Activated CD8-positive, alpha-beta memory T cell treated with anti-CD3 and anti-CD28 coated beads, Interleukin-2, amount 50 U/mL, for 1 hour (primary cell): ENCODE results near the gene CNPPD1.
A peak's percentile ranks its signal among the peaks of the same experiment; 100 is the strongest.

Source experiments
- DNase-seq: peaks from one replicate; pipeline ENCODE4 v3.0.0-alpha.2; 2020; ENCODE audit errors: extremely low read depth

The CNPPD1 gene

GRCh38 chr2:219176818-219177551 is at the start of gene CNPPD1:
CNPPD1 (minus strand) TSS chr2:219176925; CDS start chr2:219176828, 97 bp downstream.
- peak; percentile 40 for DNase-seq

DNA sequence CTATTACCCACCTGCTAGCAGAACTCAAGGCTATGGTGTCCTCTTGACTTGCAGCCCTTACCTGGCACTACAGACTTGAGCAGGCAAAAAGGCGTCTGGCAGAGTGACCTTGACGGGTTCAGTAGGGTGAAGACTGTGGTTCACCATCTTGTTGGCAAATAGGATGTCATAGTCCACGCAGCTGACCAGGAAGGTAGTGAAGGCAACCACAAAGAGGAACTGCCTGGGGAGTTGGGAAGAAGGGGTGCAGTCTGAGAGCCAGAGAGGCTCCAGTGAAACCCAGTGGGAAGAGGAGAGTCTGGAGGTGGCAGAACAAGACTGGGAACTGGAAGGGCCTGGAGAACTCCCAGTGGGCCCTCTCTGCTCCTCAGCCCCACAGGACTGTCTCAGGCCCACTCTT is 48.6 kb upstream of the CNPPD1 start:
- DNase-seq = no peak

GRCh38 chr2:219223831-219224610 is 47.3 kb upstream of the CNPPD1 start:
- no peak for DNase-seq

GRCh38 chr2:219221957-219222518 is 45.3 kb upstream of the CNPPD1 start:
- DNase-seq = no peak

DNA sequence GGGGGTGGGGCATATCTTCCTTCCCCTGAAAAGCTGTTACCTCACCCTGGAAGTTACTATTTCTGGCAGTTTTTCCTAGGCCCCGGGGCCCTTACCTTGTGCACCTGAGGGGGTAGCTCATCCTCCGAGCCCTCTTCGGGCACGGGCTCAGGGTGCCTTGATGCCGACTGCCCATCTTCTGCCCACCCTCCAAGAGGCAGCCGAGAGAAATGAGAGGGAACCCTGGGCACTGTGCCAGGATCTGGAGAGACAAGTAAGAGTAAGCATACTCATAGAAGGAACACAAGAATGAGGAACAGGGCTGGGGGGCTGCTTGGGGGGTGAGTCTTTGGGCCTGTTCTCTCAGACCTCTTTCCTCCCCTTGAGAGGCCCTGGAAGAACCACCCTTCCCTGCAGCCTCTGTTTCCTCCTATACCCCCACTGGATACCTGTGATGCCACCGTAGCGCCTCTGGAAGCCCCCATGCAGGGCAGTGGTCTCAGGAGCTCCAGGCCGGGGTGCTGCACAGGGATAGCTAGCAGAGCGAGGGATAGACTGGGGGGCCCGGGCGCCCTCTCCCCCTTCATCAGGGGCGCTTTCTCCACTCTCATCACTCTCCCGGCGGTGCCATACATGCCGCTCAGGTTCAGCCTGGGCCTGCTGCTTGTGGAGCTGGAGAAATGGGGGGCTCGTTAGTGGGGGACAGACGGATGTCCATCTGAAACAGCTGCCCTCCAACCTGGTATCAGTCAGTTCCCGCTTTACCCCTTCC is 44.1 kb upstream of the CNPPD1 start:
- DNase-seq = no peak

- DNase-seq = no peak
These were observed 43.2 kb upstream of the CNPPD1 start for GRCh38 chr2:219219784-219220532.

GRCh38 chr2:219218732-219219701 is 42.3 kb upstream of the CNPPD1 start, which contains the start of gene ABCB6:
ABCB6 (minus strand) TSS chr2:219218958; CDS start chr2:219218673, 285 bp downstream.
- peak; percentile 71 for DNase-seq

DNA sequence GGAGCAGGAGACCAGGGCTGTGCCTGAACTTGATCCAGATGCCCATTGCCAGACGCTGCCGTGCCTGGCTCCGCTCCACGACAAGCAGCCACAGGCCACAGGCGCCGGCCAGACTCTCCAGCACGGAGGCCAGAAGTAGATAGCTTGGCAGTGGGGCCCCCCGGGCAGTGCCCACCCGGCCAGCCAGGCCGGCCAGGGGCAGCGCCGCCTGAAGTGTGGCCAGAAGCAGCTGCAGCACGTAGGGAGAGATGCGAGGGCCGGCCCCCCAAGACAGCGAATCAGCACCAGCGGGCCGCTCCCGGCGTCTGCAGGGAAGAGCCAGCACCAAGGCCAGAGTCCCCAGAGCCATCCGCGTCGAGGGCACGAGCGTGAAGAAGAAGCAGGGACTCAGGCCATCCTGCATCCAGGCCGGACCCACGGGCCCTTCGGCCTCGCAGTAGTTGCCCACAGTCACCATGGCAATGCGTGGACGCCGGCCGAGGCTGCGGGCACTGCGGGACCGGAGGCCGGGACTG is 41.5 kb upstream of the CNPPD1 start:
- DNase-seq = no peak

DNA sequence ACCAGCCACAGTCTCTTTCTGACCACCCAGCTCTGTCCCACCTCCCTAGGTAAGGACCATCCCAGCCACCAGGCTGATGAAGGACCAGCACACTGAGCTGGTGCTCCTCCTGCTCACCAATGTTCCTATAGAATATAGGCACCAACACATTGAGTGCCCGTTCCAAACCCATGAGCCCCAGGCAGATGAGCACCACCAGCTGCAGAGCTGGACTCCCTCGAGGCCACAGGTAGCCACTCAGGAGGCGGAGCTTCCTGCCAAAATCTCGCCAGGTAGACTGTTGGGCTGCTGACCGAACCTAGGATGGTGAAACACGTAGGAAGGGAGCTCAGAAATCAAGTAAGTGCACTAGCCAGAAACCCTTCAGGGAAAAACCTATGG is 39.8 kb upstream of the CNPPD1 start:
- no peak for DNase-seq

GRCh38 chr2:219215871-219216534 is 39.3 kb upstream of the CNPPD1 start:
- no peak for DNase-seq

DNA sequence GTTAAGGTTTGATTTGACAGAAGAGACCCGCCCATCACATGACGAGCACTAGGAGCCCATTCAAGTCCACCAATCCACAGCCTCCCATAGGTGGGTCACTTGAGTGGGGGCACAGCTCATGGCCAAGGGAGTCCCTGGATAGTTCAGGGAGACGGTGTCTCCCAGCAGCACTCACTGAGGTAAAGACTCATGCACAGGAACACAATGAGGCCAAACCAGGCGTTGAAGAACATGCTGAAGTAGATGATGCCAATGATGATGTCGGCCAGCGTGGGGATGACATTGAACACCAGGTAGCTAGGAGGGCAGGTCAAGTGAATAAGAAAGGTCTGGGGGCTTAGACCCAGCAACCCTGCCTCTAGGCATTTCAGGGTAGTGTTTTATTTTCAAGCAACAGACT is 38.1 kb upstream of the CNPPD1 start:
- no peak for DNase-seq

GRCh38 chr2:219214141-219214540 is 37.4 kb upstream of the CNPPD1 start:
- DNase-seq = no peak

- no peak for DNase-seq
These were observed 36.9 kb upstream of the CNPPD1 start for GRCh38 chr2:219213486-219214071.

DNA sequence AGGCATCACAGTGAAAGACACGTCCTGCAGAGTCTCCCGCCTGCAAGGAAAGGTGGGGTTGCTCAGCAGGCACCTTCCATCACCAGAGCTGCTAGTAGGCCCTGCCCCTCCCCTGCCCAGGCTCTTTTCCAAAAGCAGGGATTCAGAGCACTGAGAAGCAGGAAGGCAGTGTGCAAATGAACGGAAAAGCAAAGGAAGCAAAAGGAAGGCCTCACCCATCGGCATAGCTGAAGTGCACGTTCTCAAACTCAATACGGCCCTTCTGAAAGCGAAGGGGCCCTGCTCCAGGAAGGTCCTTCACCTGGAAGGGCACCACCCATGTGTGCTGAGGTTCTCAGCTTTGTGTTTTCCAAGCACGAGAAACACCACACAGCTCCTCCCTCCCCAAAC is 36.3 kb upstream of the CNPPD1 start:
- no peak for DNase-seq

DNA sequence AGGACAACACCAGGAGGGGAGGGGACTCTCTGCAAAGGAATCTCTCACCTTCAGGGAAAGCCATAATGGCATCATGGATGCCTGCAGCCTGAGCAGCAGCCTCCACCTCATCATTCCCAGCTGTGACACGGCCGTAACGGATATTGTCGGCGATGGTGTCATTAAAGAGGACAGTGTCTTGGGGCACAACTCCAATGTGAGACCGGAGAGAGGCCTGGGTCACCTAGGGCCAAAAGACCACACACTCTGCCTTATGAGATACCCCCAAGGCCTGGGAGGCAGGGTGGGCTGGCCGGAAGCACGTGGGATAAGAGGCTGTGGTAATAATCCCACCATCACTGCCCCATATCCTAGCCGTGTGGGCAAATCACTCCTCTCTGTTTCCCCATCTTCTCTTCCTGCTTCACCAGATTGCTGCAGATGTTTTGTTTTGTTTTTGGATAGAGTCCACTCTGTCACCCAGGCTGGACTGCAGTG is 34.2 kb upstream of the CNPPD1 start:
- no peak for DNase-seq

DNA sequence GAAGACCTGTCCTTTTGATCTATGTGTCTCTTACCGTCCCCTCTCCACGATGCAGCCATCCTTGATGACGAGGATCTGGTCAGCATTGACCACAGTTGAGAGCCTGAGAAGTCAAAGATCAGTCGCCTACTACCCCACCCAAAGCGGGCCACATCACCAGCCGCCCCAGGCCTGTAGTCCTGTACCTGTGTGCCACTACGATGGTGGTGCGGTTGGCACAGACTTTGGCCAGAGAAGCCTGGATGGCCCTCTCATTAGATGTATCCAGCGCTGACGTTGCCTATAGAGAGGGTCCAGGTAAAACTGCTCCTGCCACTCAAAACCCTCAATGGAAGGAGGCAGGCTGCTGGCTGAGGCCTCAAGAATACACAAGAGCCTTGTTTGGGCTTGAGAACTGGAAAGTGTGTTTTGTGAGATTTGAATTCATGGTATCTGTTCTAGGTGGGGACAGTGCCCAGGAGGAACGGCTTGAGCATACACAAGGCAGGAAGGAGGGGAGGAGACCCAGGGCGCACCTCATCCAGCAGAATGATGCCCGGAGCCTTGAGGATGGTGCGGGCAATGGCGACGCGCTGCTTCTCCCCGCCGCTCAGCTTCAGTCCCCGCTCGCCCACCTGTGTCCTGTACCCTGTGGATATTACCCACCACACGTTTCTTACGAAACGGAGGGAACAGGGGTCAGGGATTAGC is 33.6 kb upstream of the CNPPD1 start:
- DNase-seq = no peak

DNA sequence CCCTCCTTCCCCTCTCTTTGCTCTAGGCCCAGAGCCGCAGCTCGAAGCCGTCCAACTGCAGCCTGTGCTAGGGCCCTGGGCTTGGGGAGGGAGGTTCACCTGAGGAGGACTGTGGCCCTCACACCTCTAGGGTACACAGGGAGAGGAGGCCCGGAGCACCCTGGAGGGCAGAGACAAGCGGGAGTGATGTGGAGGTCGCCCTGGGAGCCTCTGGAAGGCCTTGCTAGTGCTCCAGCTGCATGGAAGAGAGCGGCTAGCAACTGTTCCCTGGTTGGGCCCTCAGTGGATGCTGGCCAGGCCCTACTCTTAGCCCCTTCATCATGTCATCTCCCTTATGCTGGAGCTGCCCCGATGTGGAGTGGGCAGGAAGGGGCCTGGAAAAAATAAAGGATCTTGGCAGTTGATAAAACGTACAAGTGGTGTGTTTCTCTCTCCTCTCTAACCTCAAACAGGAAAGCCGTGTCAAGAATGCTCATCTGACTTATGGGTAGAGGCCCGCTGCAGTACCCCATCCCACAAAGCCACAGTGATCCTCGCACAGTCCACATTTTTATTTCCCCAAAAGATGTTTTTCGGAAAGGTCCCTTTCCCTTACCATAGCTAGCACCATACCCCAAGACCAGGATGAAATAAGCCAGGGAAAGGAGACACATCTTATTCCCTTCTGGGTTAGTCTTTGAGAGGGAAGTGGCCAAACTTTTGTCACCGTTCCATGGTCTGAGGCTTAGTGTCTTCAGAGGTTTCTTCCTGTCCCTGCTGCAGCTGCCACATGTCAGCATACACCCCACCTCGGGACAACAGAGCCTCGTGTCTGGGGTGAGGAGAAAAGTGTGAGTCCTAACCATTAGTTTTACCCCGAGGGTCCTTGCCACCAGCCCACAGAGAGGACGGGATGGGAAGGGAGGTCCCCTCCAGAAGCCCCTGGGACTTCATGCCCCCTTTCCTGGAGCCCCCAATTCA is 32.8 kb upstream of the CNPPD1 start:
- no peak for DNase-seq
